Ovary (tissue), 9 donors: ENCODE measurements around the gene CD9. TPM values are rescaled to one million over a fixed set of nuclear protein-coding genes. Genes with fewer than 3 reads are reported as not detected.

Experiments used
- DNase-seq, 5 donors: peaks; one replicate each; pipeline ENCODE4 v3.0.0-alpha.2; 2019 to 2020
- H3K27ac ChIP-seq, 2 donors: fragments of 200-600 bp; one replicate each; pipeline versions ENCODE4 v1.5.1 to v1.8.0; 2019 to 2022
- H3K27me3 ChIP-seq: fragments of 200-600 bp; one replicate; pipeline ENCODE4 v1.8.0; 2022
- H3K36me3 ChIP-seq: fragments of 200-600 bp; sonication (generic); one replicate; pipeline ENCODE4 v1.5.1; 2019
- H3K4me1 ChIP-seq: one replicate; pipeline ENCODE4 v1.8.1; 2013; ENCODE audit warnings: mild to moderate bottlenecking, moderate library complexity; ENCODE audit not compliant: insufficient read depth
- H3K4me3 ChIP-seq: fragments of 200-600 bp; sonication (generic); one replicate; pipeline ENCODE4 v1.5.1; 2017
- H3K9me3 ChIP-seq, 2 donors: fragments of 200-600 bp in 1 of 2; sonication (generic) in 1 of 2; one replicate each; pipeline versions ENCODE4 v1.5.1 to v1.8.1; 2013 to 2019; ENCODE audit warnings: mild to moderate bottlenecking in 1 of 2, moderate library complexity in 1 of 2
- EP300 ChIP-seq: sonication (generic); formaldehyde crosslinking; IDR thresholded peaks from one replicate; pipeline ENCODE4 v1.6.1; 2017; ENCODE audit warnings: antibody characterized with exemption
- POLR2A ChIP-seq: fragments of 450-650 bp; IDR thresholded peaks from one replicate; pipeline ENCODE4 v1.6.1; 2017; ENCODE audit warnings: antibody characterized with exemption, mild to moderate bottlenecking, moderate library complexity
- WGBS, 3 donors: extraction: QIAGEN DNeasy Blood & Tissue Kit in 1 of 3; methylation state at CpG; one replicate each; pipeline versions ENCODE4 v1.1.5 to v1.1.7; 2013 to 2017; 5-methylcytosine and 5-hydroxymethylcytosine counted together
- intact Hi-C, 4 donors: fragments of 100-400 bp; cut with DNase I; formaldehyde crosslinking; loops; one replicate each; pipeline versions ENCODE4 v1.11.0 to v1.15.1; 2022 to 2023
- polyA plus RNA-seq, 2 donors: library from polyadenylated mRNA; stranded (reverse); fragments of 200-250 nt in 1 of 2; fragments of 350-450 nt in 1 of 2; fragmentation: Illumina TruSeq in 1 of 2; extraction: RNeasy Lipid Tissue Mini Kit (QIAGEN cat#74804) in 1 of 2; gene quantifications; one replicate each; pipeline ENCODE4 v1.2.3, GENCODE V29; 2013 to 2014
- total RNA-seq, 7 donors: library from RNA; depleted of rRNA in 2 of 7; stranded (reverse); fragments of >200 nt in 2 of 7; fragmentation: NEBNext Ultra II Directional in 3 of 7; extraction: Animal tissue kit (Norgen Biotek cat#: 25700) in 3 of 7; gene quantifications; one replicate each; pipeline versions ENCODE4 v1.1.0 to v1.2.4, GENCODE V29; 2016 to 2023
- TF ChIP-seq, protein P1 (sequence below), 3 donors: fragments of 450-650 bp in 2 of 3; fragments of 200-600 bp in 1 of 3; IDR thresholded peaks; one replicate each; pipeline versions ENCODE4 v1.5.1 to v1.8.0; 2016 to 2022; ENCODE audit warnings: antibody characterized with exemption in 3 of 3, mild to moderate bottlenecking in 1 of 3
- donor health status: DM: no; HTN: no; CAD: no; lungs with moderate emphysema.
- donor health status: DM: no; HTN: no; CAD: no.
- donor health status: Bipolar disorder and iron deficiency.
- donor health status: DM: yes; HTN: yes; CAD: no.
- donor health status: DM: no; HTN: no; CAD: no.
- donor health status: DM: yes; HTN: yes; CAD: no.

CD9 gene
- total and polyA plus RNA-seq, 9 donors, result 23.9 to 372 (median 60.7) TPM

GRCh38 chr12:6235499-6235898, 35.3 kb downstream of the CD9 start:
- no peak for TF ChIP-seq EP300
- TF ChIP-seq, protein P1, sequence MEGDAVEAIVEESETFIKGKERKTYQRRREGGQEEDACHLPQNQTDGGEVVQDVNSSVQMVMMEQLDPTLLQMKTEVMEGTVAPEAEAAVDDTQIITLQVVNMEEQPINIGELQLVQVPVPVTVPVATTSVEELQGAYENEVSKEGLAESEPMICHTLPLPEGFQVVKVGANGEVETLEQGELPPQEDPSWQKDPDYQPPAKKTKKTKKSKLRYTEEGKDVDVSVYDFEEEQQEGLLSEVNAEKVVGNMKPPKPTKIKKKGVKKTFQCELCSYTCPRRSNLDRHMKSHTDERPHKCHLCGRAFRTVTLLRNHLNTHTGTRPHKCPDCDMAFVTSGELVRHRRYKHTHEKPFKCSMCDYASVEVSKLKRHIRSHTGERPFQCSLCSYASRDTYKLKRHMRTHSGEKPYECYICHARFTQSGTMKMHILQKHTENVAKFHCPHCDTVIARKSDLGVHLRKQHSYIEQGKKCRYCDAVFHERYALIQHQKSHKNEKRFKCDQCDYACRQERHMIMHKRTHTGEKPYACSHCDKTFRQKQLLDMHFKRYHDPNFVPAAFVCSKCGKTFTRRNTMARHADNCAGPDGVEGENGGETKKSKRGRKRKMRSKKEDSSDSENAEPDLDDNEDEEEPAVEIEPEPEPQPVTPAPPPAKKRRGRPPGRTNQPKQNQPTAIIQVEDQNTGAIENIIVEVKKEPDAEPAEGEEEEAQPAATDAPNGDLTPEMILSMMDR (IDR thresholded peaks at IDR 0.05), result no peak
- no peak for TF ChIP-seq POLR2A
- WGBS, 3 donors, result 65 to 78% (median 71%) methylated on average over 9 of the region's 9 CpGs
- no peaks in the 10 kb centered on the region for H3K36me3 ChIP-seq
- H3K27ac ChIP-seq, result no peak overlapping the region
- no peak overlapping the region for H3K4me3 ChIP-seq
- DNase-seq, result no peak
- H3K9me3 ChIP-seq, result no peaks in the 10 kb centered on the region
- no peaks in the 10 kb centered on the region for H3K4me1 ChIP-seq
- H3K27me3 ChIP-seq, result no peaks in the 10 kb centered on the region
- intact Hi-C loops, result no loop called here

DNA sequence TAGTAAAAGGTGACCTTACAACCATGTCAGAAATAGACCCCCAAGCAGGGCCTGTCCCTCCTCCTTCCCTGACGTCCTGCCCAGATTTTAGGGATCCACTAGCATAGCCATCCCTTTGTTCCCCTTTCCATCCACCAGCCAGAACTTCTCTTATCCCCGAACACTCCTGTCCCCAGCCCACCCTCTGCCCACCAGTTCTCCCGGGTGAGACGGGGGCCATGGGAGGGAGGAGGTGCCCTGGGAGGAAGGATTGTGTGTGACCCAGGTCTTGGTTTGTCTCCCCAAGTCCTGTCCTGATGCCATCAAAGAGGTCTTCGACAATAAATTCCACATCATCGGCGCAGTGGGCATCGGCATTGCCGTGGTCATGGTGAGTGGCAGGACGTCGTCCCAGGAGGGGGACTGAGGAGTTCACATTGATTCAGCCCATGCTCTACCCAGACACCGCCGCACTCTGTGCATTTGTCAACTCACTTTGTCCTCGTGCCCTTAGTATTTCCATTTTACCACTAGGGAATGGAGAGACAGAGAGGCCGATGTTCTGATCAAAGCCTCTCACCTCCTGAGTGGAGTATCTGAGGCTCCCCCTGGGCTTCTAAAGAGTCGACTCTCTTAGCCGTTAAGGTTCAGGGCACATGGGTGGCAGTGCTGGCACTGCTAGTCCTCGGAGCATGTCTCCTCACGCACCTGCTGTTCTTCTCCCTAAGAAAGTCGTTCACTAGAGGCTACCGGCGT, 35.9 kb downstream of the CD9 start:
- no peaks in the 10 kb centered on the region for H3K36me3 ChIP-seq
- DNase-seq, result no peak
- no peaks in the 10 kb centered on the region for H3K4me1 ChIP-seq
- H3K9me3 ChIP-seq, result no peaks in the 10 kb centered on the region
- no peak overlapping the region for H3K4me3 ChIP-seq
- H3K27me3 ChIP-seq, result no peaks in the 10 kb centered on the region
- intact Hi-C loops, result no loop called here
- H3K27ac ChIP-seq, result no peak overlapping the region
- 85 to 92% (median 86%) methylated on average over 22 of the region's 22 CpGs for WGBS, 3 donors
- TF ChIP-seq EP300, result no peak
- no peak for TF ChIP-seq POLR2A
- TF ChIP-seq, protein P1 (IDR thresholded peaks at IDR 0.05), result no peak

DNA sequence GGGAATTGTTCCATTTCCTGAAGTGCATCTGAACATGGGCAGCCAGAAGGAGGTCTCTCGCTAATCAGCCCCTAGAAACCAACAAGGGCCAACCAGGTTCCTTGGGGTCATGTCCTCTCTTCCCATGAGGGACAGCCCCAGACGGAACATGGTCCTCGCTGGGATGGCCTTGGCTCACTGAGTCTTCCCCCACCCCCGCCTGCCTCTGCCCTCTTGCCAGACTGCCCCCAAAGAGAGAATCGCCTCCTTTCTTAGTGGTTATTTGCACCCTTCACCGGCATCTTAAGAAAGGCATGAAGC, 36.4 kb downstream of the CD9 start:
- H3K27me3 ChIP-seq, result no peaks in the 10 kb centered on the region
- no peak overlapping the region for H3K27ac ChIP-seq
- H3K36me3 ChIP-seq, result no peaks in the 10 kb centered on the region
- 89 to 94% (median 92%) methylated on average over 6 of the region's 6 CpGs for WGBS, 3 donors
- TF ChIP-seq EP300 (no peak), POLR2A (no peak)
- TF ChIP-seq, protein P1 (IDR thresholded peaks at IDR 0.05), result no peak
- no peak for DNase-seq
- H3K4me3 ChIP-seq, result no peak overlapping the region
- intact Hi-C loops, result no loop called here
- H3K9me3 ChIP-seq, result no peaks in the 10 kb centered on the region
- H3K4me1 ChIP-seq, result no peaks in the 10 kb centered on the region

GRCh38 chr12:6237830-6238229, 37.6 kb downstream of the CD9 start:
- no peaks in the 10 kb centered on the region for H3K9me3 ChIP-seq
- H3K4me1 ChIP-seq, result no peaks in the 10 kb centered on the region
- intact Hi-C loops, result no loop called here
- 90 to 98% (median 94%) methylated on average over 1 of the region's 1 CpG for WGBS, 3 donors
- no peak for DNase-seq
- H3K36me3 ChIP-seq, result no peaks in the 10 kb centered on the region
- H3K27me3 ChIP-seq, result no peaks in the 10 kb centered on the region
- H3K27ac ChIP-seq, result no peak overlapping the region
- TF ChIP-seq, protein P1 (IDR thresholded peaks at IDR 0.05), result no peak
- TF ChIP-seq POLR2A, result no peak
- no peak for TF ChIP-seq EP300
- no peak overlapping the region for H3K4me3 ChIP-seq
